Trophoblast cell (in vitro differentiated cells and primary cell): ENCODE measurements around the gene GSG1L.

Source experiments
- DNase-seq, 2 donors: peaks; one replicate each; pipeline ENCODE4 v3.0.0-alpha.2; 2016
- H2AFZ ChIP-seq: 2 replicates; pipeline ENCODE4 v1.6.1; 2013; ENCODE audit warnings: low read length, moderate library complexity, mild to moderate bottlenecking; ENCODE audit not compliant: insufficient read depth, poor library complexity
- H2AK5ac ChIP-seq: 2 replicates; pipeline ENCODE4 v1.6.1; 2013; ENCODE audit warnings: mild to moderate bottlenecking, low read length
- H2BK120ac ChIP-seq: 2 replicates; pipeline ENCODE4 v1.6.1; 2013; ENCODE audit warnings: low read length, mild to moderate bottlenecking, moderate library complexity; ENCODE audit not compliant: insufficient read depth, poor library complexity
- H2BK12ac ChIP-seq: 2 replicates; pipeline ENCODE4 v1.6.1; 2013; ENCODE audit warnings: mild to moderate bottlenecking, low read length, moderate library complexity
- H2BK5ac ChIP-seq: 2 replicates; pipeline ENCODE4 v1.6.1; 2013; ENCODE audit warnings: low read length, low read depth, moderate library complexity, mild to moderate bottlenecking; ENCODE audit not compliant: poor library complexity
- H3K14ac ChIP-seq: 2 replicates; pipeline ENCODE4 v1.6.1; 2013; ENCODE audit warnings: mild to moderate bottlenecking, low read length
- H3K18ac ChIP-seq: 2 replicates; pipeline ENCODE4 v1.6.1; 2013; ENCODE audit warnings: mild to moderate bottlenecking, low read length
- H3K23ac ChIP-seq: 2 replicates; pipeline ENCODE4 v1.6.1; 2013; ENCODE audit warnings: low read length
- H3K27ac ChIP-seq: 2 replicates; pipeline ENCODE4 v1.5.1; 2013; ENCODE audit warnings: low read depth, mild to moderate bottlenecking, inconsistent platforms, low read length, moderate library complexity
- H3K27me3 ChIP-seq: 2 replicates; pipeline ENCODE4 v1.6.1; 2013; ENCODE audit warnings: inconsistent platforms, mild to moderate bottlenecking, low read length, moderate library complexity; ENCODE audit not compliant: insufficient read depth
- H3K36me3 ChIP-seq, 2 experiments: 1 replicate in 1 of 2; 2 replicates in 1 of 2; pipeline ENCODE4 v1.6.1; 2013; ENCODE audit warnings: low read length in 2 of 2, mild to moderate bottlenecking in 2 of 2, moderate library complexity in 1 of 2; ENCODE audit not compliant: insufficient read depth in 2 of 2, control insufficient read depth in 1 of 2
- H3K4ac ChIP-seq: 2 replicates; pipeline ENCODE4 v1.6.1; 2013; ENCODE audit warnings: low read depth, mild to moderate bottlenecking, low read length, moderate library complexity
- H3K4me1 ChIP-seq, 2 experiments: 1 replicate in 1 of 2; 2 replicates in 1 of 2; pipeline ENCODE4 v1.6.1; 2013; ENCODE audit warnings: low read length in 2 of 2, mild to moderate bottlenecking in 2 of 2, moderate library complexity in 1 of 2; ENCODE audit not compliant: insufficient read depth in 2 of 2, control insufficient read depth in 1 of 2
- H3K4me2 ChIP-seq: 2 replicates; pipeline ENCODE4 v1.6.1; 2013; ENCODE audit warnings: inconsistent platforms, mild to moderate bottlenecking, low read length, moderate library complexity
- H3K4me3 ChIP-seq: 2 replicates; pipeline ENCODE4 v1.5.1; 2013; ENCODE audit warnings: mild to moderate bottlenecking, low read depth, low read length, inconsistent platforms
- H3K79me1 ChIP-seq: one replicate; pipeline ENCODE4 v1.6.1; 2013; ENCODE audit warnings: low read length
- H3K79me2 ChIP-seq: 2 replicates; pipeline ENCODE4 v1.6.1; 2013; ENCODE audit warnings: low read length, mild to moderate bottlenecking; ENCODE audit not compliant: control insufficient read depth, insufficient read depth, poor library complexity
- H3K9ac ChIP-seq: 2 replicates; pipeline ENCODE4 v1.6.1; 2013; ENCODE audit warnings: mild to moderate bottlenecking, low read length
- H3K9me3 ChIP-seq: 2 replicates; pipeline ENCODE4 v1.6.1; 2013; ENCODE audit warnings: low read depth, mild to moderate bottlenecking, control low read depth, inconsistent platforms, low read length; ENCODE audit not compliant: insufficient read depth
- H4K12ac ChIP-seq: 2 replicates; pipeline ENCODE4 v1.6.1; 2013; ENCODE audit warnings: low read depth, mild to moderate bottlenecking, low read length, moderate library complexity
- H4K8ac ChIP-seq: 2 replicates; pipeline ENCODE4 v1.6.1; 2013; ENCODE audit warnings: low read depth, mild to moderate bottlenecking, low read length, moderate library complexity
- H4K91ac ChIP-seq: one replicate; pipeline ENCODE4 v1.6.1; 2013; ENCODE audit warnings: low read depth, mild to moderate bottlenecking, low read length, moderate library complexity
- WGBS: extraction: QIAGEN DNeasy Blood & Tissue Kit; methylation state at CpG from one replicate; pipeline ENCODE4 v1.1.7; 2013; ENCODE audit warnings: missing lambda C conversion rate; ENCODE audit not compliant: insufficient read length, insufficient coverage; ENCODE audit errors: extremely low coverage; 5-methylcytosine and 5-hydroxymethylcytosine counted together

GSG1L gene

DNA sequence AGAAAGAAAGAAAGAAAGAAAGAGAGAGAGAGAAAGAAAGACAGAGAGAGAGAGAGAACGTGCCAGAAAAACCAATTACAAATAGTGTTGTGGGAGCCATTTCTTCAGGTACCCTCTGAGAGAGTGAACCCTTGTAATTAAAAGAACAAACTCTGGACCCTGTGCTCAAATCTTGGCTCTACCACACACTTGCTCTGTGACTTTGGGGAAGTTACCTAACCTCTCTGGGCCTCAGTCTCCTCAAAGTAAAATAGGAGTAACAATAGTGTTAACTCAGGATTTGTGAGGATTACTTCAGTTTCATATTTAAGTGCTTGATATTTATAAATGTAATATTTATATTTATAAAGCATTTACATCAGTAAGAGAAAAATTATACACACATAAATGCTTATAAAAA, 139.8 kb downstream of the GSG1L start:
- H2AFZ ChIP-seq, result no peak overlapping the region
- H3K23ac ChIP-seq, result no peak overlapping the region
- H3K4me1 ChIP-seq, result no peaks in the 10 kb centered on the region
- WGBS, result no CpG with 5 or more reads among the region's 1 CpG
- no peak overlapping the region for H2BK5ac ChIP-seq
- no peak overlapping the region for H3K14ac ChIP-seq
- no peak overlapping the region for H2BK120ac ChIP-seq
- no peak overlapping the region for H3K4me2 ChIP-seq
- H3K36me3 ChIP-seq, result no peaks in the 10 kb centered on the region
- no peaks in the 10 kb centered on the region for H3K79me1 ChIP-seq
- no peak overlapping the region for H3K4me3 ChIP-seq
- H3K9ac ChIP-seq, result no peak overlapping the region
- H2AK5ac ChIP-seq, result no peak overlapping the region
- H3K27ac ChIP-seq, result no peak overlapping the region
- no peak overlapping the region for H4K91ac ChIP-seq
- DNase-seq, result no peak
- no peak overlapping the region for H4K8ac ChIP-seq
- no peaks in the 10 kb centered on the region for H3K79me2 ChIP-seq
- H2BK12ac ChIP-seq, result no peak overlapping the region
- no peaks in the 10 kb centered on the region for H3K27me3 ChIP-seq
- no peak overlapping the region for H4K12ac ChIP-seq
- no peak overlapping the region for H3K18ac ChIP-seq
- H3K4ac ChIP-seq, result no peak overlapping the region
- no peaks in the 10 kb centered on the region for H3K9me3 ChIP-seq

DNA sequence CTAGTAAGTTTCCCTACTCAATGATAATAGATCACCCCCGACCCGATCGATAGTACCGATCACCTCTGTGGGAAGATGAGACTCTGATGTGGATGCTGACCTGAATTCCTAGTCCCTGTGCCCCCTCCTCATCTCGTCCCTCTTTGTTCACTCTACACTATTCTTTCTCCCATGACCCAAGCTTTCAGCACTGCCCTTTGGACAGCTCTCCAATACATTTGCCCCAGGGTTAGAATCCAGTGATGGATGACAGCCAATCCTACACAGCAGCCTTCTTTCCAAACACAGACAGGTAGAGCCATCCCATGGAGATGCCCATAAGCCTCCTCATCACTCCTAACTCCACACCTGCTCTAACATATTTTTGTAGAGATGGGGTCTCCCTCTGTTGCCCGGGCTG, 141.1 kb downstream of the GSG1L start:
- H2BK5ac ChIP-seq, result no peak overlapping the region
- H3K4me2 ChIP-seq, result no peak overlapping the region
- H3K36me3 ChIP-seq, result no peaks in the 10 kb centered on the region
- no peaks in the 10 kb centered on the region for H3K79me1 ChIP-seq
- no peak overlapping the region for H2AFZ ChIP-seq
- no peak overlapping the region for H3K18ac ChIP-seq
- no peak overlapping the region for H3K4ac ChIP-seq
- H4K12ac ChIP-seq, result no peak overlapping the region
- H3K9ac ChIP-seq, result no peak overlapping the region
- no peaks in the 10 kb centered on the region for H3K27me3 ChIP-seq
- no peaks in the 10 kb centered on the region for H3K4me1 ChIP-seq
- no peak overlapping the region for H4K8ac ChIP-seq
- no CpG with 5 or more reads among the region's 6 CpGs for WGBS
- H4K91ac ChIP-seq, result no peak overlapping the region
- no peak overlapping the region for H3K23ac ChIP-seq
- H2BK12ac ChIP-seq, result no peak overlapping the region
- H3K79me2 ChIP-seq, result no peaks in the 10 kb centered on the region
- no peak overlapping the region for H2AK5ac ChIP-seq
- DNase-seq, result no peak
- no peak overlapping the region for H2BK120ac ChIP-seq
- H3K9me3 ChIP-seq, result no peaks in the 10 kb centered on the region
- H3K27ac ChIP-seq, result no peak overlapping the region
- H3K4me3 ChIP-seq, result no peak overlapping the region
- no peak overlapping the region for H3K14ac ChIP-seq

DNA sequence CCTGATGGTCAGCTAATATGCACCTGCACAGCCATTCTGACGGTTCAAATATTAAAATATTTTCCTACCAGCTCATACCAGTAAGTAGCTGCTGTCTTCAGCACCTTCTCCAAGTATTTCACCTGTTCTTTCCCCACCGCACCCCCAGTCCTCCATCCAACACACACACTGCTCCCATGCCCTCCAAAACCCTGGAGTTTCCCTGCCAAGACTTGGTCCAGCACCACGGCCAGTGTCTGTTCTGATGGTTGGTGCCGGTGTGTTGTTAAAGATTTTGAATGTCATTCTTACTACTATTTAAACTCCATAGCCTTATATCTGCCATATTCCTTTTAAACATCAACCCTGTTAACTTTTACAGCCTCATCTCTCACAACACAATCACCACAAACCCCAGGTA, 142.4 kb downstream of the GSG1L start:
- WGBS, result no CpG with 5 or more reads among the region's 4 CpGs

DNA sequence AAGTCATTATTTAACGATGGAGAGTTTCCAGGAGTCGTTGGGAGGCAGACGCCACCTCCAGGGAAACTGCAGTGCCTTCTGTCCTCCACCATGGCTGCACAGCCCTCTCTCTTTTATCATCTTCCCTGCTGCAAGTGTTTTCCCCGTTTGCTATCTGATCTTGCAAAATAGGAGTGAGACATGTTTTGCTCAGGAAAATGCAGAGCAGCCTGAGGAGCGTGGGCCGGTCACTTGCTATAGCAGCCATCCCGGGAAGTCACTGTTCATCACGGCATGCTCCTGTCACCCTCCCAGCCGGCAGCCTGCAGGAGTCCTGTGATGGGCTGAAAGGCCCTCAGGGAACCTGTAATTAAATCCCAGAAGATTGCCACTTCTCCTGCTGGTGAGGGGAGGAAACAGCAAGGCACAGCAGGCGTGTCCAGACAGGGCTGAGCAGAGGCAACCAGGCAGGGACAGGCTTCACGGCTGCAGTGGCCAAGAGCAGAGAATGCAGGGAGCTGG, 143.1 kb downstream of the GSG1L start:
- no peaks in the 10 kb centered on the region for H3K79me1 ChIP-seq
- no peaks in the 10 kb centered on the region for H3K4me1 ChIP-seq
- no peak overlapping the region for H3K9ac ChIP-seq
- H3K9me3 ChIP-seq, result no peaks in the 10 kb centered on the region
- no peak overlapping the region for H2AFZ ChIP-seq
- no peak overlapping the region for H3K4ac ChIP-seq
- no peak overlapping the region for H3K4me3 ChIP-seq
- no CpG with 5 or more reads among the region's 11 CpGs for WGBS
- peak; percentile 71 to 74 for DNase-seq
- no peaks in the 10 kb centered on the region for H3K36me3 ChIP-seq
- no peak overlapping the region for H4K12ac ChIP-seq
- no peak overlapping the region for H2BK5ac ChIP-seq
- no peak overlapping the region for H3K18ac ChIP-seq
- H4K8ac ChIP-seq, result no peak overlapping the region
- H2BK120ac ChIP-seq, result no peak overlapping the region
- no peak overlapping the region for H2BK12ac ChIP-seq
- no peak overlapping the region for H3K23ac ChIP-seq
- H3K14ac ChIP-seq, result no peak overlapping the region
- no peak overlapping the region for H2AK5ac ChIP-seq
- no peak overlapping the region for H3K4me2 ChIP-seq
- H3K27ac ChIP-seq, result no peak overlapping the region
- no peaks in the 10 kb centered on the region for H3K27me3 ChIP-seq
- H4K91ac ChIP-seq, result no peak overlapping the region
- no peaks in the 10 kb centered on the region for H3K79me2 ChIP-seq

More for the DNA sequence above, 142.4 kb downstream of the GSG1L start:
- Histone ChIP-seq H3K18ac (no peak overlapping the region), H3K14ac (no peak overlapping the region), H3K4ac (no peak overlapping the region), H3K27me3 (no peaks in the 10 kb centered on the region), H4K8ac (no peak overlapping the region), H3K27ac (no peak overlapping the region), H2BK12ac (no peak overlapping the region), H3K79me1 (no peaks in the 10 kb centered on the region), H2AK5ac (no peak overlapping the region), H3K23ac (no peak overlapping the region), H4K12ac (no peak overlapping the region), H3K79me2 (no peaks in the 10 kb centered on the region), H3K4me1 (no peaks in the 10 kb centered on the region), H4K91ac (no peak overlapping the region), H3K9me3 (no peaks in the 10 kb centered on the region), H2BK5ac (no peak overlapping the region), H2BK120ac (no peak overlapping the region), H3K9ac (no peak overlapping the region), H3K4me2 (no peak overlapping the region), H2AFZ (no peak overlapping the region), H3K36me3 (no peaks in the 10 kb centered on the region), H3K4me3 (no peak overlapping the region)
- DNase-seq, result no peak
